Neural cell (in vitro differentiated cells): ENCODE results near the gene ADAT1. TPM values are rescaled to one million over a fixed set of nuclear protein-coding genes. Genes with fewer than 3 reads are reported as not detected.

Source experiments
- H2AFZ ChIP-seq: fragments of 200-600, 300-800 bp; sonication (generic), shearing (Covaris generic); 2 replicates; pipeline ENCODE4 v1.6.0; 2014; ENCODE audit warnings: low read depth, mild to moderate bottlenecking, antibody characterized with exemption, low read length, moderate library complexity
- H3F3A ChIP-seq: fragments of 200-600 bp; shearing (Covaris generic); 2 replicates; pipeline ENCODE4 v1.6.1; 2016; ENCODE audit warnings: mild to moderate bottlenecking, moderate library complexity, mixed read lengths, antibody characterized with exemption, low read length; ENCODE audit not compliant: insufficient read depth, poor library complexity, severe bottlenecking
- H3K27ac ChIP-seq: fragments of 200-600, 300-800 bp; sonication (generic), shearing (Covaris generic); 2 replicates; pipeline ENCODE4 v1.5.1; 2014; ENCODE audit warnings: mild to moderate bottlenecking, low read length, moderate library complexity
- H3K27me3 ChIP-seq: fragments of 300-800, 200-600 bp; sonication (generic), shearing (Covaris generic); 2 replicates; pipeline ENCODE4 v1.6.0; 2014; ENCODE audit warnings: mild to moderate bottlenecking, low read depth, low read length, moderate library complexity; ENCODE audit not compliant: insufficient read depth
- H3K36me3 ChIP-seq: fragments of 300-800, 200-600 bp; sonication (generic), shearing (Covaris generic); 2 replicates; pipeline ENCODE4 v1.5.1; 2014; ENCODE audit warnings: mild to moderate bottlenecking, antibody characterized with exemption, low read length, moderate library complexity; ENCODE audit not compliant: insufficient read depth
- H3K4me2 ChIP-seq: fragments of 300-800, 200-600 bp; sonication (generic), shearing (Covaris generic); 2 replicates; pipeline ENCODE4 v1.6.0; 2014; ENCODE audit warnings: mild to moderate bottlenecking, low read length
- H3K4me3 ChIP-seq: fragments of 300-800, 200-600 bp; sonication (generic), shearing (Covaris generic); 2 replicates; pipeline ENCODE4 v1.5.1; 2014; ENCODE audit warnings: mild to moderate bottlenecking, low read length, moderate library complexity
- H3K79me2 ChIP-seq: fragments of 200-600 bp; shearing (Covaris generic); replicated peaks from 2 replicates; pipeline ENCODE4 v1.6.0; 2014; ENCODE audit warnings: mild to moderate bottlenecking, low read length, moderate library complexity; ENCODE audit not compliant: insufficient read depth
- H3K9ac ChIP-seq: fragments of 300-800, 200-600 bp; sonication (generic), shearing (Covaris generic); 2 replicates; pipeline ENCODE4 v1.6.1; 2016; ENCODE audit warnings: mild to moderate bottlenecking, low read length, mixed read lengths
- H3K9me2 ChIP-seq: fragments of 200-600 bp; shearing (Covaris generic); 2 replicates; pipeline ENCODE4 v1.6.1; 2016; ENCODE audit warnings: mild to moderate bottlenecking, low read length, mixed read lengths; ENCODE audit not compliant: insufficient read depth
- H3K9me3 ChIP-seq: fragments of 200-600, 300-800 bp; sonication (generic), shearing (Covaris generic); 2 replicates; pipeline ENCODE4 v1.6.1; 2016; ENCODE audit warnings: mild to moderate bottlenecking, mixed run types, low read length, moderate library complexity, mixed read lengths
- H4K20me1 ChIP-seq: fragments of 200-600 bp; shearing (Covaris generic); 2 replicates; pipeline ENCODE4 v1.6.1; 2016; ENCODE audit warnings: mild to moderate bottlenecking, mixed run types; ENCODE audit not compliant: insufficient read depth
- EP300 ChIP-seq: fragments of 450-650 bp; conservative IDR thresholded peaks from 2 replicates; pipeline ENCODE4 v1.6.1; 2014; ENCODE audit warnings: antibody characterized with exemption, mild to moderate bottlenecking, moderate library complexity; ENCODE audit not compliant: poor library complexity, severe bottlenecking
- EZH2 ChIP-seq: fragments of 200-600, 300-800 bp; shearing (Covaris generic), sonication (generic); IDR thresholded peaks from 2 replicates; pipeline ENCODE4 v1.6.1; 2014; ENCODE audit warnings: antibody characterized with exemption, low read length, borderline replicate concordance, mild to moderate bottlenecking; ENCODE audit not compliant: insufficient read depth, poor library complexity, severe bottlenecking
- MXI1 ChIP-seq: fragments of 450-650 bp; conservative IDR thresholded peaks from 2 replicates; pipeline ENCODE4 v1.6.1; 2014; ENCODE audit warnings: antibody characterized with exemption, mild to moderate bottlenecking; ENCODE audit not compliant: poor library complexity, severe bottlenecking
- POLR2AphosphoS5 ChIP-seq: IDR thresholded peaks from 2 replicates; pipeline ENCODE4 v1.6.1; 2012
- RAD21 ChIP-seq: fragments of 450-650 bp; conservative IDR thresholded peaks from 2 replicates; pipeline ENCODE4 v1.6.1; 2014; ENCODE audit warnings: antibody characterized with exemption, mild to moderate bottlenecking, moderate library complexity
- SMC3 ChIP-seq: fragments of 450-650 bp; conservative IDR thresholded peaks from 2 replicates; pipeline ENCODE4 v1.6.1; 2014; ENCODE audit warnings: antibody characterized with exemption, mild to moderate bottlenecking, moderate library complexity; ENCODE audit not compliant: poor library complexity
- TAF1 ChIP-seq: IDR thresholded peaks from 2 replicates; pipeline ENCODE4 v1.6.1; 2012; ENCODE audit warnings: low read depth
- polyA plus RNA-seq: library from polyadenylated mRNA; depleted of rRNA; stranded (reverse); fragments of >200 nt; gene quantifications from 2 replicates; pipeline ENCODE4 v1.2.3, GENCODE V29; 2014
- TF ChIP-seq, protein P1 (sequence below): fragments of 450-650 bp; IDR thresholded peaks from 2 replicates; pipeline ENCODE4 v1.5.1; 2014; ENCODE audit warnings: antibody characterized with exemption, mild to moderate bottlenecking, moderate library complexity; ENCODE audit not compliant: poor library complexity, severe bottlenecking
- TF ChIP-seq, protein P2 (sequence below): IDR thresholded peaks from 2 replicates; pipeline ENCODE4 v1.6.1; 2012; ENCODE audit warnings: borderline replicate concordance

The ADAT1 gene
- polyA plus RNA-seq, 1 donor from 2014 or later: 62.8 TPM

GRCh38 chr16:75626806-75627205 is 3.7 kb upstream of the ADAT1 start:
- Histone ChIP-seq H3F3A (no peaks in the 10 kb centered on the region), H4K20me1 (no peaks in the 10 kb centered on the region), H3K9me3 (no peaks in the 10 kb centered on the region), H3K79me2 (no peaks in the 10 kb centered on the region), H3K27me3 (no peaks in the 10 kb centered on the region), H2AFZ (no peak overlapping the region), H3K27ac (no peak overlapping the region), H3K9ac (no peak overlapping the region), H3K9me2 (no peaks in the 10 kb centered on the region), H3K36me3 (peaks cover 8% of the 10 kb centered on the region), H3K4me3 (no peak overlapping the region), H3K4me2 (no peak overlapping the region)
- no peak for TF ChIP-seq MXI1
- no peak for TF ChIP-seq POLR2AphosphoS5
- TF ChIP-seq SMC3: no peak
- TF ChIP-seq EP300: no peak
- TF ChIP-seq, protein P1, sequence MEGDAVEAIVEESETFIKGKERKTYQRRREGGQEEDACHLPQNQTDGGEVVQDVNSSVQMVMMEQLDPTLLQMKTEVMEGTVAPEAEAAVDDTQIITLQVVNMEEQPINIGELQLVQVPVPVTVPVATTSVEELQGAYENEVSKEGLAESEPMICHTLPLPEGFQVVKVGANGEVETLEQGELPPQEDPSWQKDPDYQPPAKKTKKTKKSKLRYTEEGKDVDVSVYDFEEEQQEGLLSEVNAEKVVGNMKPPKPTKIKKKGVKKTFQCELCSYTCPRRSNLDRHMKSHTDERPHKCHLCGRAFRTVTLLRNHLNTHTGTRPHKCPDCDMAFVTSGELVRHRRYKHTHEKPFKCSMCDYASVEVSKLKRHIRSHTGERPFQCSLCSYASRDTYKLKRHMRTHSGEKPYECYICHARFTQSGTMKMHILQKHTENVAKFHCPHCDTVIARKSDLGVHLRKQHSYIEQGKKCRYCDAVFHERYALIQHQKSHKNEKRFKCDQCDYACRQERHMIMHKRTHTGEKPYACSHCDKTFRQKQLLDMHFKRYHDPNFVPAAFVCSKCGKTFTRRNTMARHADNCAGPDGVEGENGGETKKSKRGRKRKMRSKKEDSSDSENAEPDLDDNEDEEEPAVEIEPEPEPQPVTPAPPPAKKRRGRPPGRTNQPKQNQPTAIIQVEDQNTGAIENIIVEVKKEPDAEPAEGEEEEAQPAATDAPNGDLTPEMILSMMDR: no peak
- TF ChIP-seq, protein P2, sequence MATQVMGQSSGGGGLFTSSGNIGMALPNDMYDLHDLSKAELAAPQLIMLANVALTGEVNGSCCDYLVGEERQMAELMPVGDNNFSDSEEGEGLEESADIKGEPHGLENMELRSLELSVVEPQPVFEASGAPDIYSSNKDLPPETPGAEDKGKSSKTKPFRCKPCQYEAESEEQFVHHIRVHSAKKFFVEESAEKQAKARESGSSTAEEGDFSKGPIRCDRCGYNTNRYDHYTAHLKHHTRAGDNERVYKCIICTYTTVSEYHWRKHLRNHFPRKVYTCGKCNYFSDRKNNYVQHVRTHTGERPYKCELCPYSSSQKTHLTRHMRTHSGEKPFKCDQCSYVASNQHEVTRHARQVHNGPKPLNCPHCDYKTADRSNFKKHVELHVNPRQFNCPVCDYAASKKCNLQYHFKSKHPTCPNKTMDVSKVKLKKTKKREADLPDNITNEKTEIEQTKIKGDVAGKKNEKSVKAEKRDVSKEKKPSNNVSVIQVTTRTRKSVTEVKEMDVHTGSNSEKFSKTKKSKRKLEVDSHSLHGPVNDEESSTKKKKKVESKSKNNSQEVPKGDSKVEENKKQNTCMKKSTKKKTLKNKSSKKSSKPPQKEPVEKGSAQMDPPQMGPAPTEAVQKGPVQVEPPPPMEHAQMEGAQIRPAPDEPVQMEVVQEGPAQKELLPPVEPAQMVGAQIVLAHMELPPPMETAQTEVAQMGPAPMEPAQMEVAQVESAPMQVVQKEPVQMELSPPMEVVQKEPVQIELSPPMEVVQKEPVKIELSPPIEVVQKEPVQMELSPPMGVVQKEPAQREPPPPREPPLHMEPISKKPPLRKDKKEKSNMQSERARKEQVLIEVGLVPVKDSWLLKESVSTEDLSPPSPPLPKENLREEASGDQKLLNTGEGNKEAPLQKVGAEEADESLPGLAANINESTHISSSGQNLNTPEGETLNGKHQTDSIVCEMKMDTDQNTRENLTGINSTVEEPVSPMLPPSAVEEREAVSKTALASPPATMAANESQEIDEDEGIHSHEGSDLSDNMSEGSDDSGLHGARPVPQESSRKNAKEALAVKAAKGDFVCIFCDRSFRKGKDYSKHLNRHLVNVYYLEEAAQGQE: no peak
- TF ChIP-seq RAD21: no peak
- TF ChIP-seq TAF1: no peak
- TF ChIP-seq EZH2: no peak

DNA sequence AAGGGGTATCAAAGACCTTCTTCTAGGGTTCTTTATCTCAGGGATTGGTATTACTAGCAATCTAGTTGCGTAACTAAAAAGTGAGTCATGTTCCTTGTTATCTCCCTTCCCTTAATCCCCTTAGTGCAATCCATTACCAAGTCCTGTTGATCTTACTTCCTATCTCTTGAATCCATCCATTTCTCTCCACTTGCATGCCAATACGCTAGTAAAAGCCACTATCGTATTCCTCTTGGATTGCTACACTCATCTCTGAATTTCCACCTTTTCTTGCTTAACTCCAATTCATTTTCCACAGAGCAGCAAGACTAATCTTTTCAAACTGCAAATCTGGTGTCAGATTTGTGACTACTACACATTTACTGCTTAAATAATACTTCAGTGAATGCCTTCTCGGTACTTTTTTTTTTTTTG is 1.8 kb upstream of the ADAT1 start:
- Histone ChIP-seq H3F3A (no peaks in the 10 kb centered on the region), H3K27me3 (no peaks in the 10 kb centered on the region), H3K9me2 (no peaks in the 10 kb centered on the region), H3K4me2 (no peak overlapping the region), H3K9me3 (no peaks in the 10 kb centered on the region), H4K20me1 (no peaks in the 10 kb centered on the region), H3K79me2 (peaks cover 4% of the 10 kb centered on the region), H3K36me3 (peaks cover 8% of the 10 kb centered on the region), H2AFZ (no peak overlapping the region), H3K9ac (no peak overlapping the region), H3K27ac (no peak overlapping the region), H3K4me3 (no peak overlapping the region)
- TF ChIP-seq TAF1 (no peak), RAD21 (no peak), POLR2AphosphoS5 (no peak), EZH2 (no peak), EP300 (no peak)
- TF ChIP-seq, protein P1: no peak
